ENCODE measurements around the gene SCLY. TPM values are rescaled to one million over a fixed set of nuclear protein-coding genes. Genes with fewer than 3 reads are reported as not detected.

The SCLY gene
- polyA plus RNA-seq, 1 of the 3 experiments (the other 2 are of a cell fraction), result 20.9 TPM

Small RNAs within 50 kb of the gene (small RNA-seq; reads per million reads assigned to genes)
- 0 reads per million in 7 experiments for gene RNU6-1333P

Other genes starting within 250 kb of the SCLY start
- gene RAMP1, start 201.4 kb upstream of the SCLY start, polyA plus RNA-seq (2012; rRNA removed), result 21.2 and 27.9 TPM in 2 replicates
- gene UBE2F, start 94.0 kb upstream of the SCLY start, polyA plus RNA-seq (2012; rRNA removed), result 56.9 and 66.9 TPM in 2 replicates
- gene ESPNL, start 39.3 kb downstream of the SCLY start, polyA plus RNA-seq (2012; rRNA removed), result 0.03 and 0.05 TPM in 2 replicates
- gene KLHL30, start 77.7 kb downstream of the SCLY start, polyA plus RNA-seq (2012; rRNA removed), result not detected in 2 replicates
- gene ERFE, start 98.0 kb downstream of the SCLY start, polyA plus RNA-seq (2012; rRNA removed), result 1.3 and 1.5 TPM in 2 replicates
- gene ILKAP, start 142.7 kb downstream of the SCLY start, polyA plus RNA-seq (2012; rRNA removed), result 35.6 and 49.2 TPM in 2 replicates
- gene HES6, start 179.0 kb downstream of the SCLY start, polyA plus RNA-seq (2012; rRNA removed), result 3.6 and 4.4 TPM in 2 replicates
- 0.82 and 0.96 TPM in 2 replicates for gene PER2, start 227.6 kb downstream of the SCLY start, polyA plus RNA-seq (2012; rRNA removed)

All from SK-N-SH (cell line).